Activated CD8-positive, alpha-beta memory T cell treated with anti-CD3 and anti-CD28 coated beads, Interleukin-2, amount 50 U/mL, for 1 hour (primary cell): ENCODE results near the gene GID8.

Source experiments
- DNase-seq: peaks from one replicate; pipeline ENCODE4 v3.0.0-alpha.2; 2020; ENCODE audit errors: extremely low read depth

Gene GID8

GRCh38 chr20:62902926-62903615, 34.9 kb upstream of the GID8 start:
- no peak for DNase-seq

GRCh38 chr20:62905536-62906117, 32.3 kb upstream of the GID8 start:
- no peak for DNase-seq

DNA sequence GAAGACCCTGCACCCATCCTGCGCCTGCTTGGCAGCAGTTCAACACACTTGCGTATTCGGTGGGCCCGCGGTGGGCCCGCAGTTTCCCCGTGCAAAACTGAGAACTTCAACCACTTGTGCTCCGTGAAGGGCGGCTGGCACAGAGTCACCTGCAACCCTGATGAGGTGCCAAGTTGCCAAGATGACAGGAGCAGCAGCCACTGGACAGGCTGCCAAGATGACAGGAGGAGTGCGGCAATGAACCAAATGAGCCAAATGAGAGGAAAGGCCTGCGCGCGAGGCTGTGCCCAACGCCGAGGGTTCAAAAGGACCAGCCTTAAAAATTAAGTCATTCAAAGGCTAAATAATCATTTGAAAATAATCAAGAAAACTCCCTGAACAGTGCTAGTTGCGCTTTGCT, 31.7 kb upstream of the GID8 start:
- no peak for DNase-seq

GRCh38 chr20:62906647-62907375, 31.1 kb upstream of the GID8 start:
- DNase-seq = no peak

GRCh38 chr20:62907384-62908317, 30.3 kb upstream of the GID8 start:
- no peak for DNase-seq

- DNase-seq = no peak
Observed at GRCh38 chr20:62908971-62909791, 28.8 kb upstream of the GID8 start.

DNA sequence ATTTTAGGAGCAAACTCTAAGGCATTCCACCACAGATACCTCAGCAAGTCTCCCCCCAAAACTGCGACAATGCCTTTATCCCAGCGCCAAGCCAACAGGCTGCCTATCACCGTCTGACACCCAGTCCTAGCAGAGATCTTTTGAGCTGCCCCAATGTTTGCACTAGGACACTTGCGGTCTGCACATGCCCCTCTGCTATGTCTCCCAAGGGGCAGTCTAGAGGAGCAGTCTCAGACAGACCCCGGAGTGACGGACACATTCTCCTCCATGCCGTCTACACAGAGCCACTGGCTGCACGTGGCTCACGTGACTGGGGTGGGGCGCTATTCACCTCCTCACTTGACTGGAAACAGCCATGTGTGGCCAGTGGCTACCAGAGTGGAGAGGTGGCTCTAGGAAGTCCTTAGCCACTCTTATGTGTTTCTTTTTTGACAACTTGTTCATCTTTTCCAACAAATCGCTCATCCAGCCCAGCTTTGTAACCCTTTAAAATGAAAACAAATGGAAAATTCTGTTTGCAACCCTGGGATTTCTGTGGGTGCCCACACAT, 27.7 kb upstream of the GID8 start:
- no peak for DNase-seq

DNA sequence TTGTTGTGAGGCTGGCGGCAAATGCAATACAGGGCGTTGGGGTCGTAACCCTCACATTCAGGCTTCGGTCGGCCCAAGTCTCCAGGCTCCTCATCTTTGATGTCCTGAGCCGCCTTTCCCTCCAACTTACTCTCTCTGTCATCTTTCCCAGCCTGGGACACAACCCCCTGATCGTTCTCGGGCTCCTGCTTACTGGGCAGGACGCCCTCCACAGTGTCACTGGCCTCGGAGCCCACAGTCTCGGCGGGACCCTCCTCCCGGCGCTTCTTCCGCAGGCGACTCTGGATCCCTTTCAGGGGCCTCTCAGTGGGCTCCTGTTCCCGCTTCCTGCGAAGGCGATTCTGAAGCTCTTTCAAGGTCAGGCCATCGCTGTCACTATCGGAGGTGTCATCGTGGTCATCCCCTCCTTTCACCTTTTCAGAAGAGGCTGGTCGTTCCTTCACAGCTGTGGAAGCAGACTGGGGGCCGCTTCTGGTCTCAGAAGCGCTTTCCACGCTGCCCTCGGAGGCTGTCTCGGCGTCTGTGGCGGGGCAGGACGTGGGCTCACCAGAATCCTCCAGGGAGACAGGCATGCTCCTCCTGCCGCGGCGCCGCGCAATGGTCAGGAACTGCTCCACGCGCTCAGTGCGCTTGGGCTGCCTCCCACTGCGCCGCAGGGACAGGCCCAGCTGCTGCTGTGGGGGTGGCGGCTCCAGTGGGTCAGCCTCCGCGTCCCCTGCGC, 27.0 kb upstream of the GID8 start:
- DNase-seq = no peak

GRCh38 chr20:62911701-62912280, 26.2 kb upstream of the GID8 start:
- DNase-seq = no peak

DNA sequence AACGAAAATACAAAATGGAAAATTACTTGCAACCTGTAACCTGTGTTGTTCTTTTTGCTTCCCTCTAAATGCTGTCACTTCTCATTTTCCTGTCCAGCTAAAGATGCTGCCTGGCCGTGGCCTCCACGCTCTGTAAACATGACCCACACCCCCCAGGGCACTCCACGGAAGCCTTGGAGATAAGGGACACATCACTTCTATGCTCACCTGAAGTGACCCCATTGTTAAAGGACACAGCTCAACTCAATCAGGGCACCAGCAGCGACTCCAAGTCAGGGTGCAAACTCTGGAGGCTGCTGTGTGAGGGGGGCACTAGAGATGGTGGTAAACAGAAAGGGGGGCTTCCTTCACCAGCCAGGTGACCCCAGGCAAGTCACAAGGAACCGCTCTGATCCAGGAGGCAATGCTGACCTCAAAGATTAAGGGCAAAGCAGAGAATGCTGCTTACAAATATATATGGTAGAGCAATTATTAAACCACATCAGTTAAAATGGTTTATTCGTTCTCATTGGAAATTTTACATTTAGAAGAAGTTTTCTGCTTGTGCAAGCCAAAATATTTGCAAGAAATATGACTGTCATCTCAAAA, 24.8 kb upstream of the GID8 start:
- DNase-seq = no peak

- DNase-seq = no peak
Observed at GRCh38 chr20:62914436-62914835, 23.5 kb upstream of the GID8 start.

DNA sequence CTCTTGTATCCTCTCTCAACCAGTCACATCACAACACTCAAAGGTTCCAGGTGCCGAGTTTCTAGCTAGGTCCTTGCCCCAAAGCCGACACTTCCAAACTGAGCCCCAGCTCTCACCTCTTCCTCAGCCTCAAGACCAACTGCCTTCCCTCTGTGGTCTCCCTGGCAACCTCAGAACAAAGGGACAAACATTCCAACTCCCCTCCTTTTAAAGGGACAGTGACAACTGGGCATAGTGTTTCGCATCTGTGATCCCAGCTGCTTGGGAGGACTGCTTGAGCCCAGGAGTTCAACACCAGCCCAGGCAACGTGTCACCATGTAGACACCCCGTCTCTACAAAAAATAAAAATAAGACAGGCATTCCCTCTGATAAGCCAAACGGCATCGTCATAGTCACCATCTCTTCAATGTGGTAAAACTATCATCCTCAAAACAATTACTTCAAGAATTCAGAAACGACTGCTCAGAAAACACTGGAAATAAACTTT, 22.9 kb upstream of the GID8 start:
- no peak for DNase-seq

DNA sequence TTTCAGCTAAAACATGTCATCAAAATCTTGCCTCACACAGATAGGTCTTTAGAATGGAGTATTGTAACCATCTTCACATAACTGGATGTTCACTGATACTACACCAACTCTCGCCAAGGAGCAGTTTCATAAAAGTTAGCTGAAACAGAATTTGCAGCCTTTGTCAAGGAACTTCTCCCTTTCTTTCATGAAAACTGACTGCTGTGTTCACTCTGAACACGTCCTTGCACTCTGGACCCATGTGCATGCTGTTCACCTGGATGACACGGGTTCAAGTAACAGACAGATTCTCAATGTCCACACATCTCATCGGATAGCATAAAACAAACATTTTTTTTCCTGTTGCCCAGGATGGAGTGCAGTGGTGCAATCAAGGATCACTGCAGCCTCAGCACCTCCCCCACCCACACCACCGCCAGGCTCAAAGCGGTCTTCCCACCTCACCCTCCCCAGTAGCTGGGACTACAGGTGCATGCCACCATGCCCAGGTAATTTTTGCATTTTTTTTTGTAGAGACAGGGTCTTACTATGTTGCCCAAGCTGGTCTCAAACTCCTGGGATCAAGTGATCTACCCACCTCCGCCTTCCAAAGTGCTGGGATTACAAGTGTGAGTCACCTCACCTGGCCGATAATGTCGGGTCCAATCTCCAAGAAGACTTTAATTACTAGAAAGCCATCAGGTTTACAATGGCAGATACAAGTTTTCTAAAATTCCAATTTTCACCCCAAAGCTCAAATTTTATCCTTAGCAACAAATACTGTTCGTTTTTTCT, 21.1 kb upstream of the GID8 start:
- DNase-seq = no peak

GRCh38 chr20:62917720-62918119, 20.2 kb upstream of the GID8 start:
- DNase-seq = no peak

GRCh38 chr20:62918147-62918546, 19.8 kb upstream of the GID8 start:
- DNase-seq = no peak

- DNase-seq = no peak
Observed at GRCh38 chr20:62918831-62919230, 19.1 kb upstream of the GID8 start.

DNA sequence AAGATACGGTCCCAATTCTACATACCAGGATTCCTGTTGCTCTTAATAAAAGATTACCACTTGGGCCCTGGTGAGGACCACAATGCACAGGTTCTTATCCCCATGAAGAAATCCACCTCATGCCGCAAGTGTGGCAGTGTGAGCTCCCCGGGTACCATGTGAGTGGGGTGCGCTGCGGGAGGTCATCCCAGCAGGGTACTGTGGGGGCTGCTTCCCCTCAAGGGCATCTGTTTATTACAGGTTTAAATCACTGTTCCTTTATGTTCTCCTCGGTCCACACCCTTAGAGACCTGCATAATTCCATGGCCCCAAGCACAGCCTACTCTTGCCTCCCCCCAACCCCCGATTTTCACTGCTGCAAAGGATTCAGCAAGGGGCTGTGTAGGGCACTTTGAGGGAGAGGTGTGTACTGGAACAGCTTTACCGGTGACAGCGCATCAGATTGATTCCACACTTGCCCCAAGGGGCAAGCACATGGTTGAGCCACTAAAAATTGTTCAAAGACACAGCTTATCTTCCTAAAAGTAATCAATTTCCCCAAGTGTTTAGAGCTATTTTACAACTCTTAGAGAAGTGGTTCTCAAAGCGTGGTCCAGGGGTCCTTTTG, 17.8 kb upstream of the GID8 start:
- no peak for DNase-seq

DNA sequence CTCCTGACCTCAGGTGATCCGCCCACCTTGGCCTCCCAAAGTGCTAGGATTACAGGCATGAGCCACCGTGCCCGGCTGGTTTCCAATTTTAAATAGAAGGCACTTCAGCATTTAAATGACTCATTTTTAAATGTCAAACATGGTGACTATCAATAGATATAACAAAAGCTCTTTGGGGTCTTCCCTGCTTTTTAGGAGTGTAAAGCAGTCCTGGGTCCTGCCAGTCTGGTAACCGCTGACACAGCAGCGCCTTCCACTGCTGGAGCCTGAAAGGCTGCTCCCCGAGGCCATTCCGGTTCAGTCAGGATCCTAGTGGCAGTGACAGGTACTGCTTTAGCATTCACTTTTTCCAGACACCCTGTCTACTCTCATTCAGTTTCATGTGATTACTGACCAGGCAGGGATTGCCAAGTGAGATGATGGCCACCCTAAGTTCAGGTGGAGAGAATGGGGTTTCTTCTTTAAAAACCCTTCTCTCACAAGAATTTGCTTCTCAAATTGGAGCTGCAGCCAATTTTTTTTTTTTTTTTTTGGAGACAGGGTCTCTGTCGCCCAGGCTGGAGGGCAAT, 16.7 kb upstream of the GID8 start:
- DNase-seq = no peak
